ENCODE measurements around the gene RELA.

DNA sequence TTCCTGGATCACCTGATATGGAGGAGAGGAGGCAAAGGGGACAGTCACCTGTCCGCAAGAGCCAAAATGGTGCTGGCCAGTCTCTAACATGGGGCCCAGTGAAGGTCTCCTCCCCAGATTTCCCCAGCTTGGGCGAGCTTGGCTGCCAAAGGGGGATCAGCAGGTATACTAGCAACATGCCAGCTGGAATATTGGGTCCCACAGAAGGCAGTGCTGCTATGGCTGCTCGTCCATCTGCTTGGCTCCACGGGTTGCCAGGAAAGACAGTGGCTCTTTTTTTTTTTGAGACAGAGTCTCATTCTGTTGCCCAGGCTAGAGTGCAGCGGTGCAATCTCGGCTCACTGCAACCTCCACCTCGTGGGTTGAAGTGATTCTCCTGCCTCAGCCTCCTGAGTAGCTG is 36.6 kb upstream of the RELA start:
- TF ChIP-seq, protein P1, sequence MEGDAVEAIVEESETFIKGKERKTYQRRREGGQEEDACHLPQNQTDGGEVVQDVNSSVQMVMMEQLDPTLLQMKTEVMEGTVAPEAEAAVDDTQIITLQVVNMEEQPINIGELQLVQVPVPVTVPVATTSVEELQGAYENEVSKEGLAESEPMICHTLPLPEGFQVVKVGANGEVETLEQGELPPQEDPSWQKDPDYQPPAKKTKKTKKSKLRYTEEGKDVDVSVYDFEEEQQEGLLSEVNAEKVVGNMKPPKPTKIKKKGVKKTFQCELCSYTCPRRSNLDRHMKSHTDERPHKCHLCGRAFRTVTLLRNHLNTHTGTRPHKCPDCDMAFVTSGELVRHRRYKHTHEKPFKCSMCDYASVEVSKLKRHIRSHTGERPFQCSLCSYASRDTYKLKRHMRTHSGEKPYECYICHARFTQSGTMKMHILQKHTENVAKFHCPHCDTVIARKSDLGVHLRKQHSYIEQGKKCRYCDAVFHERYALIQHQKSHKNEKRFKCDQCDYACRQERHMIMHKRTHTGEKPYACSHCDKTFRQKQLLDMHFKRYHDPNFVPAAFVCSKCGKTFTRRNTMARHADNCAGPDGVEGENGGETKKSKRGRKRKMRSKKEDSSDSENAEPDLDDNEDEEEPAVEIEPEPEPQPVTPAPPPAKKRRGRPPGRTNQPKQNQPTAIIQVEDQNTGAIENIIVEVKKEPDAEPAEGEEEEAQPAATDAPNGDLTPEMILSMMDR (conservative IDR thresholded peaks at IDR 0.05; ENCODE audit: low read length) = no peak
- TF ChIP-seq EZH2phosphoT487 (IDR thresholded peaks at IDR 0.05; ENCODE audit: borderline replicate concordance, low read depth, low read length) = no peak

Measured in OCI-LY7 (cell line).